Liver (tissue), 9 donors: ENCODE measurements around the gene ATXN7L1. TPM values are rescaled to one million over a fixed set of nuclear protein-coding genes. Genes with fewer than 3 reads are reported as not detected.

ENCODE experiments used
- DNase-seq: peaks from one replicate; pipeline ENCODE4 v3.0.0-alpha.2; 2017; ENCODE audit warnings: low spot score
- H3K27ac ChIP-seq, 2 donors: one replicate each; pipeline ENCODE4 v1.7.0; 2013; ENCODE audit warnings: inconsistent platforms in 2 of 2, low read length in 2 of 2, control low read depth in 1 of 2, low read depth in 1 of 2, mild to moderate bottlenecking in 1 of 2
- H3K27me3 ChIP-seq, 4 donors: one replicate each; pipeline versions ENCODE4 v1.6.1 to v1.7.0; 2013; ENCODE audit warnings: low read length in 3 of 4, inconsistent platforms in 1 of 4, mild to moderate bottlenecking in 1 of 4, moderate library complexity in 1 of 4; ENCODE audit not compliant: control insufficient read depth in 4 of 4, insufficient read depth in 4 of 4
- H3K36me3 ChIP-seq, 4 donors: one replicate each; pipeline versions ENCODE4 v1.6.1 to v1.7.0; 2013; ENCODE audit warnings: low read length in 3 of 4, mild to moderate bottlenecking in 3 of 4, low read depth in 1 of 4, moderate library complexity in 1 of 4; ENCODE audit not compliant: control insufficient read depth in 4 of 4, insufficient read depth in 3 of 4
- H3K4me1 ChIP-seq, 4 donors: one replicate each; pipeline versions ENCODE4 v1.6.1 to v1.7.0; 2013; ENCODE audit warnings: low read length in 3 of 4, mild to moderate bottlenecking in 3 of 4, moderate library complexity in 1 of 4; ENCODE audit not compliant: control insufficient read depth in 4 of 4, insufficient read depth in 4 of 4
- H3K4me3 ChIP-seq, 3 donors: one replicate each; pipeline versions ENCODE4 v1.6.1 to v1.7.0; 2013; ENCODE audit warnings: low read length in 3 of 3, control low read depth in 1 of 3, low read depth in 1 of 3, mild to moderate bottlenecking in 1 of 3
- H3K9ac ChIP-seq, 2 donors: one replicate each; pipeline ENCODE4 v1.7.0; 2013; ENCODE audit warnings: low read length in 2 of 2, mild to moderate bottlenecking in 2 of 2, moderate library complexity in 2 of 2, control low read depth in 1 of 2, low read depth in 1 of 2
- H3K9me3 ChIP-seq, 4 donors: one replicate each; pipeline versions ENCODE4 v1.6.1 to v1.7.0; 2013; ENCODE audit warnings: low read length in 3 of 4; ENCODE audit not compliant: control insufficient read depth in 4 of 4
- ATF3 ChIP-seq: IDR thresholded peaks from 2 replicates; pipeline ENCODE4 v1.6.1; 2016; ENCODE audit warnings: antibody characterized with exemption
- CTCF ChIP-seq: fragments of 150-350 bp; IDR thresholded peaks from 2 replicates; pipeline ENCODE4 v1.5.1; 2017; ENCODE audit warnings: improper control_type of control experiment, low read depth, low read length; ENCODE audit not compliant: missing input control
- EGR1 ChIP-seq, 2 donors: IDR thresholded peaks; 2 replicates each; pipeline ENCODE4 v1.6.1; 2016 to 2018; ENCODE audit warnings: antibody characterized with exemption in 2 of 2, low read depth in 2 of 2
- FOXA1 ChIP-seq: IDR thresholded peaks from 2 replicates; pipeline ENCODE4 v1.6.1; 2016; ENCODE audit warnings: antibody characterized with exemption
- FOXA2 ChIP-seq: IDR thresholded peaks from 2 replicates; pipeline ENCODE4 v1.6.1; 2016; ENCODE audit warnings: antibody characterized with exemption
- GABPA ChIP-seq, 2 donors: IDR thresholded peaks in 1 of 2; conservative IDR thresholded peaks in 1 of 2; 2 replicates each; pipeline ENCODE4 v1.6.1; 2016; ENCODE audit warnings: antibody characterized with exemption in 2 of 2, mild to moderate bottlenecking in 1 of 2, moderate library complexity in 1 of 2
- HNF4A ChIP-seq, 2 donors: conservative IDR thresholded peaks; 2 replicates each; pipeline ENCODE4 v1.6.1; 2016; ENCODE audit warnings: antibody characterized with exemption in 2 of 2, mild to moderate bottlenecking in 2 of 2
- HNF4G ChIP-seq: IDR thresholded peaks from 2 replicates; pipeline ENCODE4 v1.6.1; 2016; ENCODE audit warnings: antibody characterized with exemption
- JUND ChIP-seq, 2 donors: IDR thresholded peaks; 2 replicates each; pipeline ENCODE4 v1.6.1; 2016; ENCODE audit warnings: antibody characterized with exemption in 2 of 2
- MAX ChIP-seq: IDR thresholded peaks from 2 replicates; pipeline ENCODE4 v1.6.1; 2016; ENCODE audit warnings: antibody characterized with exemption
- NR2F2 ChIP-seq: IDR thresholded peaks from 2 replicates; pipeline ENCODE4 v1.6.1; 2016; ENCODE audit warnings: antibody characterized with exemption
- RAD21 ChIP-seq, 2 donors: IDR thresholded peaks; 2 replicates each; pipeline ENCODE4 v1.6.1; 2016; ENCODE audit warnings: antibody characterized with exemption in 2 of 2, mild to moderate bottlenecking in 2 of 2
- REST ChIP-seq: IDR thresholded peaks from 2 replicates; pipeline ENCODE4 v1.6.1; 2016; ENCODE audit warnings: antibody characterized with exemption, mild to moderate bottlenecking
- RXRA ChIP-seq, 2 donors: IDR thresholded peaks; 2 replicates each; pipeline ENCODE4 v1.6.1; 2017 to 2018; ENCODE audit warnings: antibody characterized with exemption in 2 of 2, mild to moderate bottlenecking in 1 of 2
- SP1 ChIP-seq: IDR thresholded peaks from 2 replicates; pipeline ENCODE4 v1.6.1; 2018; ENCODE audit warnings: antibody characterized with exemption, mild to moderate bottlenecking
- TAF1 ChIP-seq: conservative IDR thresholded peaks from 2 replicates; pipeline ENCODE4 v1.6.1; 2016; ENCODE audit warnings: antibody characterized with exemption, mild to moderate bottlenecking
- YY1 ChIP-seq: IDR thresholded peaks from 2 replicates; pipeline ENCODE4 v1.6.1; 2016; ENCODE audit warnings: antibody characterized with exemption, mild to moderate bottlenecking
- ZBTB33 ChIP-seq: IDR thresholded peaks from 2 replicates; pipeline ENCODE4 v1.6.1; 2016; ENCODE audit warnings: antibody characterized with exemption
- WGBS: extraction: QIAGEN DNeasy Blood & Tissue Kit; methylation state at CpG from one replicate; pipeline ENCODE4 v1.1.7; 2013; 5-methylcytosine and 5-hydroxymethylcytosine counted together
- polyA plus RNA-seq, 2 donors: library from polyadenylated mRNA; stranded (reverse) in 1 of 2; unstranded in 1 of 2; fragments of 200-250 nt in 1 of 2; fragments of >200 nt in 1 of 2; fragmentation: Nextera tagmentation in 1 of 2; extraction: Ambion mirVana in 1 of 2; gene quantifications; one replicate each; pipeline versions ENCODE4 v1.2.1 to v1.2.3, GENCODE V29; 2013 to 2015
- total RNA-seq, 2 donors: library from RNA; depleted of rRNA; stranded (reverse); fragments of >200 nt; gene quantifications; one replicate each; pipeline ENCODE4 v1.2.3, GENCODE V29; 2014
- donor health status: healthy.
- donor health status: healthy.
- donor health status: healthy.
- donor health status: healthy.
- donor health status: healthy.

The ATXN7L1 gene
- total and polyA plus RNA-seq, 4 donors = 2.1 to 7.4 (median 5.3) TPM

GRCh38 chr7:105849122-105849855, 27.1 kb downstream of the ATXN7L1 start:
- Histone ChIP-seq H3K4me1 (no peaks in the 10 kb centered on the region), H3K27me3 (no peaks in the 10 kb centered on the region), H3K4me3 (no peak overlapping the region), H3K9ac (no peak overlapping the region), H3K27ac (no peak overlapping the region), H3K36me3 (no peaks in the 10 kb centered on the region), H3K9me3 (no peaks in the 10 kb centered on the region)
- TF ChIP-seq JUND (IDR thresholded peaks at IDR 0.05) = no peak
- no peak for TF ChIP-seq ZBTB33
- TF ChIP-seq YY1 = no peak
- no peak for DNase-seq
- 89% methylated on average over 6 of the region's 6 CpGs for WGBS

GRCh38 chr7:105846404-105846803, 30.0 kb downstream of the ATXN7L1 start:
- no peak for DNase-seq
- 99% methylated on average over 1 of the region's 1 CpG for WGBS

More at GRCh38 chr7:105846404-105846803, 30.0 kb downstream of the ATXN7L1 start:
- Histone ChIP-seq H3K36me3 (no peaks in the 10 kb centered on the region), H3K4me1 (no peaks in the 10 kb centered on the region), H3K9ac (no peak overlapping the region), H3K27me3 (no peaks in the 10 kb centered on the region), H3K4me3 (no peak overlapping the region), H3K9me3 (no peaks in the 10 kb centered on the region), H3K27ac (no peak overlapping the region)
- TF ChIP-seq FOXA1 = no peak
- no peak for TF ChIP-seq REST
- no peak for TF ChIP-seq TAF1
- no peak for TF ChIP-seq MAX
- no peak for TF ChIP-seq FOXA2
- no peak for TF ChIP-seq NR2F2
- TF ChIP-seq ZBTB33 = no peak
- TF ChIP-seq JUND (IDR thresholded peaks at IDR 0.05) = no peak
- no peak for TF ChIP-seq RAD21 (IDR thresholded peaks at IDR 0.05)
- TF ChIP-seq YY1 = no peak
- no peak for TF ChIP-seq GABPA (IDR thresholded peaks at IDR 0.05 in 1 of 2, conservative IDR thresholded peaks at IDR 0.05 in 1 of 2)
- TF ChIP-seq HNF4G = no peak
- TF ChIP-seq CTCF = no peak
- TF ChIP-seq HNF4A (conservative IDR thresholded peaks at IDR 0.05) = no peak
- no peak for TF ChIP-seq RXRA (IDR thresholded peaks at IDR 0.05)
- no peak for TF ChIP-seq SP1
- no peak for TF ChIP-seq ATF3
- TF ChIP-seq EGR1 (IDR thresholded peaks at IDR 0.05; ENCODE audit: low read depth in 2 of 2) = no peak
